HepG2 (cell line): ENCODE results near the gene POFUT2. TPM values are rescaled to one million over a fixed set of nuclear protein-coding genes. Genes with fewer than 3 reads are reported as not detected.

ENCODE experiments used
- KDM4B ChIP-seq: sonication (generic); formaldehyde crosslinking; IDR thresholded peaks from 2 replicates; pipeline ENCODE4 v1.4.0; 2020; ENCODE audit warnings: missing genetic modification reagents
- NFRKB ChIP-seq: fragments of 450-650 bp; IDR thresholded peaks from 2 replicates; pipeline ENCODE4 v1.6.1; 2017
- PTBP1 ChIP-seq: fragments of 200-400 bp; formaldehyde crosslinking; IDR thresholded peaks from 2 replicates; pipeline ENCODE4 v1.6.1; 2018; ENCODE audit warnings: low read length, low read depth; ENCODE audit not compliant: poor library complexity, severe bottlenecking
- ZNF749 ChIP-seq: sonication (generic); formaldehyde crosslinking; IDR thresholded peaks from 2 replicates; pipeline ENCODE4 v1.8.0; 2022; ENCODE audit warnings: mild to moderate bottlenecking, missing genetic modification reagents, moderate library complexity, borderline replicate concordance
- polyA plus RNA-seq, 8 experiments: library from polyadenylated mRNA; depleted of rRNA in 3 of 8; stranded (reverse) in 7 of 8; unstranded in 1 of 8; fragments of >200 nt; fragmentation: Illumina TruSeq in 4 of 8; extraction: Trizol in 4 of 8; gene quantifications; 2 replicates each; pipeline versions ENCODE4 v1.2.1 to v1.2.3, GENCODE V29; 2011 to 2016; ENCODE audit warnings: low read depth in 4 of 8, missing spikeins in 1 of 8, mixed read lengths in 1 of 8; ENCODE audit not compliant: insufficient read depth in 1 of 8
- total RNA-seq, 5 experiments: library from RNA; depleted of rRNA; stranded (reverse); fragments of >200 nt; fragmentation: Illumina TruSeq; extraction: Trizol; gene quantifications; 2 replicates each; pipeline ENCODE4 v1.2.3, GENCODE V29; 2016; ENCODE audit warnings: low read depth in 1 of 5
- TF ChIP-seq, protein P1 (sequence below), 2 experiments: fragments of 450-650 bp in 1 of 2; sonication (generic) in 1 of 2; formaldehyde crosslinking in 1 of 2; IDR thresholded peaks; 2 replicates each; pipeline versions ENCODE4 v1.6.1 to v1.8.0; 2016 to 2022; ENCODE audit warnings: antibody characterized with exemption in 1 of 2, mild to moderate bottlenecking in 1 of 2, missing genetic modification reagents in 1 of 2
- TF ChIP-seq, protein P2 (sequence below): sonication (generic); formaldehyde crosslinking; IDR thresholded peaks from 2 replicates; pipeline ENCODE4 v1.5.1; 2020; ENCODE audit warnings: mild to moderate bottlenecking, missing genetic modification reagents, borderline replicate concordance
- TF ChIP-seq, protein P3 (sequence below): sonication (generic); formaldehyde crosslinking; IDR thresholded peaks from 2 replicates; pipeline ENCODE4 v1.4.0; 2020; ENCODE audit warnings: mild to moderate bottlenecking, missing genetic modification reagents
- TF ChIP-seq, protein P4 (sequence below): sonication (generic); formaldehyde crosslinking; IDR thresholded peaks from 2 replicates; pipeline ENCODE4 v1.4.0; 2020; ENCODE audit warnings: mild to moderate bottlenecking, low read depth, missing genetic modification reagents

The POFUT2 gene
- total and polyA plus RNA-seq, 2 of the 13 experiments (the other 11 are each of a cell fraction or from before 2014, with no cell fraction given), result 22.8 to 24.0 TPM

DNA sequence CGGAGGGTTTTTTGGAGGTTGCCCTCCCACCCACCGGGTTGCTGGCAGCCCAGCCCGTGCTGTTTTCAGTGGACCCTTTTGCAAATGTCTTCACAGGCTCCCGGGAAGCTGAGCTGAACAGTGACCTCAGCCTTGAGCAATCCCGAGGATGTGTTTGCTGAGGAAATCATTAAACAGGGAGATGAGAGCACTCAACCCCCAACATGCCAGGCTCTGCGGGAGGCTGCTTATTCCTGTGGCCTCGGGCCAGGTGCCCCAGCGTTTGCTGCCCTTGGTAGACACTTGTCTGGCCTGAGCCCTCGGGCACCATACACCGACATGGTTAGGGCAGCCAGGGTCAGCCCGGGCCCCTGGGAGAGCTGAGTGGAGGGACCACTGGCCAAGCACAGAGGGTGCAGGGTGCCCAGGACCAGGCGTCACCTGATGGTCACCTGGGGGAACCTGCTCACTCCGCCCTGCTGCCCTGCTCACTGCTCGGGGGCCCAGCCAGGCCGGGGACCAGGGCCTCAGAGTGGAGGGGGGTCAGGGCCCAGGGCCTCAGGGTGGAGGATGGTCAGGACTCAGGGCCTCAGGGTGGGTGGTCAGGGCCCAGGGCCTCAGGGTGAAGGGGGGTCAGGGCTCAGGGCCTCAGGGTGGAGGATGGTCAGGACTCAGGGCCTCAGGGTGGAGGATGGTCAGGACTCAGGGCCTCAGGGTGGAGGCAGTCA, 42.5 kb upstream of the POFUT2 start (continued):
- TF ChIP-seq, protein P1, sequence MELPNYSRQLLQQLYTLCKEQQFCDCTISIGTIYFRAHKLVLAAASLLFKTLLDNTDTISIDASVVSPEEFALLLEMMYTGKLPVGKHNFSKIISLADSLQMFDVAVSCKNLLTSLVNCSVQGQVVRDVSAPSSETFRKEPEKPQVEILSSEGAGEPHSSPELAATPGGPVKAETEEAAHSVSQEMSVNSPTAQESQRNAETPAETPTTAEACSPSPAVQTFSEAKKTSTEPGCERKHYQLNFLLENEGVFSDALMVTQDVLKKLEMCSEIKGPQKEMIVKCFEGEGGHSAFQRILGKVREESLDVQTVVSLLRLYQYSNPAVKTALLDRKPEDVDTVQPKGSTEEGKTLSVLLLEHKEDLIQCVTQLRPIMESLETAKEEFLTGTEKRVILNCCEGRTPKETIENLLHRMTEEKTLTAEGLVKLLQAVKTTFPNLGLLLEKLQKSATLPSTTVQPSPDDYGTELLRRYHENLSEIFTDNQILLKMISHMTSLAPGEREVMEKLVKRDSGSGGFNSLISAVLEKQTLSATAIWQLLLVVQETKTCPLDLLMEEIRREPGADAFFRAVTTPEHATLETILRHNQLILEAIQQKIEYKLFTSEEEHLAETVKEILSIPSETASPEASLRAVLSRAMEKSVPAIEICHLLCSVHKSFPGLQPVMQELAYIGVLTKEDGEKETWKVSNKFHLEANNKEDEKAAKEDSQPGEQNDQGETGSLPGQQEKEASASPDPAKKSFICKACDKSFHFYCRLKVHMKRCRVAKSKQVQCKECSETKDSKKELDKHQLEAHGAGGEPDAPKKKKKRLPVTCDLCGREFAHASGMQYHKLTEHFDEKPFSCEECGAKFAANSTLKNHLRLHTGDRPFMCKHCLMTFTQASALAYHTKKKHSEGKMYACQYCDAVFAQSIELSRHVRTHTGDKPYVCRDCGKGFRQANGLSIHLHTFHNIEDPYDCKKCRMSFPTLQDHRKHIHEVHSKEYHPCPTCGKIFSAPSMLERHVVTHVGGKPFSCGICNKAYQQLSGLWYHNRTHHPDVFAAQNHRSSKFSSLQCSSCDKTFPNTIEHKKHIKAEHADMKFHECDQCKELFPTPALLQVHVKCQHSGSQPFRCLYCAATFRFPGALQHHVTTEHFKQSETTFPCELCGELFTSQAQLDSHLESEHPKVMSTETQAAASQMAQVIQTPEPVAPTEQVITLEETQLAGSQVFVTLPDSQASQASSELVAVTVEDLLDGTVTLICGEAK (IDR thresholded peaks at IDR 0.05), result no peak
- TF ChIP-seq, protein P1 (CRISPR knock-in tag; IDR thresholded peaks at IDR 0.05), result 0 out of 2 replicates have a peak, but pooled peaks have one; percentile 15
- TF ChIP-seq ZNF749 (CRISPR knock-in tag) (no peak), KDM4B (CRISPR knock-in tag) (no peak), NFRKB (no peak), PTBP1 (no peak)
- TF ChIP-seq, protein P2, sequence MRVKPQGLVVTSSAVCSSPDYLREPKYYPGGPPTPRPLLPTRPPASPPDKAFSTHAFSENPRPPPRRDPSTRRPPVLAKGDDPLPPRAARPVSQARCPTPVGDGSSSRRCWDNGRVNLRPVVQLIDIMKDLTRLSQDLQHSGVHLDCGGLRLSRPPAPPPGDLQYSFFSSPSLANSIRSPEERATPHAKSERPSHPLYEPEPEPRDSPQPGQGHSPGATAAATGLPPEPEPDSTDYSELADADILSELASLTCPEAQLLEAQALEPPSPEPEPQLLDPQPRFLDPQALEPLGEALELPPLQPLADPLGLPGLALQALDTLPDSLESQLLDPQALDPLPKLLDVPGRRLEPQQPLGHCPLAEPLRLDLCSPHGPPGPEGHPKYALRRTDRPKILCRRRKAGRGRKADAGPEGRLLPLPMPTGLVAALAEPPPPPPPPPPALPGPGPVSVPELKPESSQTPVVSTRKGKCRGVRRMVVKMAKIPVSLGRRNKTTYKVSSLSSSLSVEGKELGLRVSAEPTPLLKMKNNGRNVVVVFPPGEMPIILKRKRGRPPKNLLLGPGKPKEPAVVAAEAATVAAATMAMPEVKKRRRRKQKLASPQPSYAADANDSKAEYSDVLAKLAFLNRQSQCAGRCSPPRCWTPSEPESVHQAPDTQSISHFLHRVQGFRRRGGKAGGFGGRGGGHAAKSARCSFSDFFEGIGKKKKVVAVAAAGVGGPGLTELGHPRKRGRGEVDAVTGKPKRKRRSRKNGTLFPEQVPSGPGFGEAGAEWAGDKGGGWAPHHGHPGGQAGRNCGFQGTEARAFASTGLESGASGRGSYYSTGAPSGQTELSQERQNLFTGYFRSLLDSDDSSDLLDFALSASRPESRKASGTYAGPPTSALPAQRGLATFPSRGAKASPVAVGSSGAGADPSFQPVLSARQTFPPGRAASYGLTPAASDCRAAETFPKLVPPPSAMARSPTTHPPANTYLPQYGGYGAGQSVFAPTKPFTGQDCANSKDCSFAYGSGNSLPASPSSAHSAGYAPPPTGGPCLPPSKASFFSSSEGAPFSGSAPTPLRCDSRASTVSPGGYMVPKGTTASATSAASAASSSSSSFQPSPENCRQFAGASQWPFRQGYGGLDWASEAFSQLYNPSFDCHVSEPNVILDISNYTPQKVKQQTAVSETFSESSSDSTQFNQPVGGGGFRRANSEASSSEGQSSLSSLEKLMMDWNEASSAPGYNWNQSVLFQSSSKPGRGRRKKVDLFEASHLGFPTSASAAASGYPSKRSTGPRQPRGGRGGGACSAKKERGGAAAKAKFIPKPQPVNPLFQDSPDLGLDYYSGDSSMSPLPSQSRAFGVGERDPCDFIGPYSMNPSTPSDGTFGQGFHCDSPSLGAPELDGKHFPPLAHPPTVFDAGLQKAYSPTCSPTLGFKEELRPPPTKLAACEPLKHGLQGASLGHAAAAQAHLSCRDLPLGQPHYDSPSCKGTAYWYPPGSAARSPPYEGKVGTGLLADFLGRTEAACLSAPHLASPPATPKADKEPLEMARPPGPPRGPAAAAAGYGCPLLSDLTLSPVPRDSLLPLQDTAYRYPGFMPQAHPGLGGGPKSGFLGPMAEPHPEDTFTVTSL (CRISPR knock-in tag), result 0 out of 2 replicates have a peak, but pooled peaks have one; percentile 29
- TF ChIP-seq, protein P3, sequence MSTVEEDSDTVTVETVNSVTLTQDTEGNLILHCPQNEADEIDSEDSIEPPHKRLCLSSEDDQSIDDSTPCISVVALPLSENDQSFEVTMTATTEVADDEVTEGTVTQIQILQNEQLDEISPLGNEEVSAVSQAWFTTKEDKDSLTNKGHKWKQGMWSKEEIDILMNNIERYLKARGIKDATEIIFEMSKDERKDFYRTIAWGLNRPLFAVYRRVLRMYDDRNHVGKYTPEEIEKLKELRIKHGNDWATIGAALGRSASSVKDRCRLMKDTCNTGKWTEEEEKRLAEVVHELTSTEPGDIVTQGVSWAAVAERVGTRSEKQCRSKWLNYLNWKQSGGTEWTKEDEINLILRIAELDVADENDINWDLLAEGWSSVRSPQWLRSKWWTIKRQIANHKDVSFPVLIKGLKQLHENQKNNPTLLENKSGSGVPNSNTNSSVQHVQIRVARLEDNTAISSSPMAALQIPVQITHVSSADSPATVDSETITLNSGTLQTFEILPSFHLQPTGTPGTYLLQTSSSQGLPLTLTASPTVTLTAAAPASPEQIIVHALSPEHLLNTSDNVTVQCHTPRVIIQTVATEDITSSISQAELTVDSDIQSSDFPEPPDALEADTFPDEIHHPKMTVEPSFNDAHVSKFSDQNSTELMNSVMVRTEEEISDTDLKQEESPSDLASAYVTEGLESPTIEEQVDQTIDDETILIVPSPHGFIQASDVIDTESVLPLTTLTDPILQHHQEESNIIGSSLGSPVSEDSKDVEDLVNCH (CRISPR knock-in tag), result no peak
- TF ChIP-seq, protein P4, sequence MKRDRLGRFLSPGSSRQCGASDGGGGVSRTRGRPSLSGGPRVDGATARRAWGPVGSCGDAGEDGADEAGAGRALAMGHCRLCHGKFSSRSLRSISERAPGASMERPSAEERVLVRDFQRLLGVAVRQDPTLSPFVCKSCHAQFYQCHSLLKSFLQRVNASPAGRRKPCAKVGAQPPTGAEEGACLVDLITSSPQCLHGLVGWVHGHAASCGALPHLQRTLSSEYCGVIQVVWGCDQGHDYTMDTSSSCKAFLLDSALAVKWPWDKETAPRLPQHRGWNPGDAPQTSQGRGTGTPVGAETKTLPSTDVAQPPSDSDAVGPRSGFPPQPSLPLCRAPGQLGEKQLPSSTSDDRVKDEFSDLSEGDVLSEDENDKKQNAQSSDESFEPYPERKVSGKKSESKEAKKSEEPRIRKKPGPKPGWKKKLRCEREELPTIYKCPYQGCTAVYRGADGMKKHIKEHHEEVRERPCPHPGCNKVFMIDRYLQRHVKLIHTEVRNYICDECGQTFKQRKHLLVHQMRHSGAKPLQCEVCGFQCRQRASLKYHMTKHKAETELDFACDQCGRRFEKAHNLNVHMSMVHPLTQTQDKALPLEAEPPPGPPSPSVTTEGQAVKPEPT (CRISPR knock-in tag), result no peak
